ENCODE measurements around the gene CXorf58. TPM values are rescaled to one million over a fixed set of nuclear protein-coding genes. Genes with fewer than 3 reads are reported as not detected.

The CXorf58 gene
- total RNA-seq, 1 donor from 2014 or later = not detected

- no peak overlapping the region for H3K27ac ChIP-seq (ENCODE audit: low read depth, low read length)
- Mint-ChIP-seq H3K27me3 (ENCODE audit: low read depth, unreplicated experiment) (no peaks in the 10 kb centered on the region), H3K4me3 (ENCODE audit: unreplicated experiment) (no peak overlapping the region), H3K36me3 (ENCODE audit: low read depth, unreplicated experiment) (peaks cover 4% of the 10 kb centered on the region), H3K27ac (ENCODE audit: unreplicated experiment) (no peak overlapping the region), H3K9me3 (ENCODE audit: unreplicated experiment) (peaks cover 1% of the 10 kb centered on the region), H3K4me1 (ENCODE audit: low read depth, unreplicated experiment) (no peaks in the 10 kb centered on the region)
- H3K36me3 ChIP-seq (ENCODE audit: insufficient read depth, low read length) = no peaks in the 10 kb centered on the region
- no peak overlapping the region for H3K4me2 ChIP-seq (ENCODE audit: low read length)
- no peaks in the 10 kb centered on the region for H3K4me1 ChIP-seq (ENCODE audit: insufficient read depth, low read length)
- no peak for FAIRE-seq
- H4K20me1 ChIP-seq (ENCODE audit: insufficient read depth, low read length) = no peaks in the 10 kb centered on the region
- no peaks in the 10 kb centered on the region for H3K9me3 ChIP-seq (ENCODE audit: insufficient read depth, low read depth, low read length)
- no peak for DNase-seq (ENCODE audit: low read depth)
- H2AFZ ChIP-seq (ENCODE audit: low read depth, low read length) = no peak overlapping the region
- H3K79me2 ChIP-seq (ENCODE audit: insufficient read depth, low read length) = no peaks in the 10 kb centered on the region
- H3K4me3 ChIP-seq (ENCODE audit: insufficient read depth, low read depth, low read length) = no peak overlapping the region
- TF ChIP-seq EZH2 (IDR thresholded peaks at IDR 0.05; ENCODE audit: insufficient read depth, low read length) = no peak
- TF ChIP-seq, protein P1, sequence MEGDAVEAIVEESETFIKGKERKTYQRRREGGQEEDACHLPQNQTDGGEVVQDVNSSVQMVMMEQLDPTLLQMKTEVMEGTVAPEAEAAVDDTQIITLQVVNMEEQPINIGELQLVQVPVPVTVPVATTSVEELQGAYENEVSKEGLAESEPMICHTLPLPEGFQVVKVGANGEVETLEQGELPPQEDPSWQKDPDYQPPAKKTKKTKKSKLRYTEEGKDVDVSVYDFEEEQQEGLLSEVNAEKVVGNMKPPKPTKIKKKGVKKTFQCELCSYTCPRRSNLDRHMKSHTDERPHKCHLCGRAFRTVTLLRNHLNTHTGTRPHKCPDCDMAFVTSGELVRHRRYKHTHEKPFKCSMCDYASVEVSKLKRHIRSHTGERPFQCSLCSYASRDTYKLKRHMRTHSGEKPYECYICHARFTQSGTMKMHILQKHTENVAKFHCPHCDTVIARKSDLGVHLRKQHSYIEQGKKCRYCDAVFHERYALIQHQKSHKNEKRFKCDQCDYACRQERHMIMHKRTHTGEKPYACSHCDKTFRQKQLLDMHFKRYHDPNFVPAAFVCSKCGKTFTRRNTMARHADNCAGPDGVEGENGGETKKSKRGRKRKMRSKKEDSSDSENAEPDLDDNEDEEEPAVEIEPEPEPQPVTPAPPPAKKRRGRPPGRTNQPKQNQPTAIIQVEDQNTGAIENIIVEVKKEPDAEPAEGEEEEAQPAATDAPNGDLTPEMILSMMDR (IDR thresholded peaks at IDR 0.05; ENCODE audit: insufficient read depth, low read depth, low read length) = no peak
- H3K9ac ChIP-seq (ENCODE audit: low read length) = no peak overlapping the region
- H3K27me3 ChIP-seq (ENCODE audit: insufficient read depth, low read length) = no peaks in the 10 kb centered on the region
Measured at GRCh38 chrX:23864742-23865326, 43.0 kb upstream of the CXorf58 start.

DNA sequence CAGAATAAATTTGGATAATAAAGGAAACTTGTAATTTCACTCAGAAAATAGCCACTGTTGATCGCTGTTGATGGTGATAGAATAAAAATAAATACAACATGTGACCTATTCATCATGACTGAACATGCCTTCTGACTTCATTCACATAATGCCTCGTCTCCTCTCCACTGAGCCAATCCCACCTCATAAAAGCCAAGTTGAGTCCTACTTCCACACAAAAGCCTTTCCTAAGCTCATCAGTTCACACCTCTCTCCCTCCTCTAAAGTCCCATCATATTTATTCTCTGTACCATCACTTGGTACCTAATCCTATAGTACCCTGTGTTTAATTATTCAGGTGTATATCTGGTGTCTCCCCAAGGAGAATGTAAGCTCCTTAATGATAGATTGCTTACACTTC lies 37.8 kb upstream of the CXorf58 start:
- DNase-seq (ENCODE audit: low read depth) (no peak), FAIRE-seq (no peak)
- Mint-ChIP-seq H3K4me1 (ENCODE audit: low read depth, unreplicated experiment) (no peaks in the 10 kb centered on the region), H3K36me3 (ENCODE audit: low read depth, unreplicated experiment) (peaks cover 4% of the 10 kb centered on the region), H3K27ac (ENCODE audit: unreplicated experiment) (no peak overlapping the region), H3K9me3 (ENCODE audit: unreplicated experiment) (no peaks in the 10 kb centered on the region), H3K4me3 (ENCODE audit: unreplicated experiment) (no peak overlapping the region), H3K27me3 (ENCODE audit: low read depth, unreplicated experiment) (no peaks in the 10 kb centered on the region)
- Histone ChIP-seq H3K4me1 (ENCODE audit: insufficient read depth, low read length) (peaks cover 7% of the 10 kb centered on the region), H3K4me2 (ENCODE audit: low read length) (no peak overlapping the region), H3K9me3 (ENCODE audit: insufficient read depth, low read depth, low read length) (no peaks in the 10 kb centered on the region), H3K36me3 (ENCODE audit: insufficient read depth, low read length) (no peaks in the 10 kb centered on the region), H2AFZ (ENCODE audit: low read depth, low read length) (no peak overlapping the region), H3K9ac (ENCODE audit: low read length) (no peak overlapping the region), H3K27ac (ENCODE audit: low read depth, low read length) (no peak overlapping the region), H3K4me3 (ENCODE audit: insufficient read depth, low read depth, low read length) (no peak overlapping the region), H4K20me1 (ENCODE audit: insufficient read depth, low read length) (no peaks in the 10 kb centered on the region), H3K79me2 (ENCODE audit: insufficient read depth, low read length) (no peaks in the 10 kb centered on the region), H3K27me3 (ENCODE audit: insufficient read depth, low read length) (no peaks in the 10 kb centered on the region)
- no peak for TF ChIP-seq EZH2 (IDR thresholded peaks at IDR 0.05; ENCODE audit: insufficient read depth, low read length)
- TF ChIP-seq, protein P1 (IDR thresholded peaks at IDR 0.05; ENCODE audit: insufficient read depth, low read depth, low read length) = no peak

DNA sequence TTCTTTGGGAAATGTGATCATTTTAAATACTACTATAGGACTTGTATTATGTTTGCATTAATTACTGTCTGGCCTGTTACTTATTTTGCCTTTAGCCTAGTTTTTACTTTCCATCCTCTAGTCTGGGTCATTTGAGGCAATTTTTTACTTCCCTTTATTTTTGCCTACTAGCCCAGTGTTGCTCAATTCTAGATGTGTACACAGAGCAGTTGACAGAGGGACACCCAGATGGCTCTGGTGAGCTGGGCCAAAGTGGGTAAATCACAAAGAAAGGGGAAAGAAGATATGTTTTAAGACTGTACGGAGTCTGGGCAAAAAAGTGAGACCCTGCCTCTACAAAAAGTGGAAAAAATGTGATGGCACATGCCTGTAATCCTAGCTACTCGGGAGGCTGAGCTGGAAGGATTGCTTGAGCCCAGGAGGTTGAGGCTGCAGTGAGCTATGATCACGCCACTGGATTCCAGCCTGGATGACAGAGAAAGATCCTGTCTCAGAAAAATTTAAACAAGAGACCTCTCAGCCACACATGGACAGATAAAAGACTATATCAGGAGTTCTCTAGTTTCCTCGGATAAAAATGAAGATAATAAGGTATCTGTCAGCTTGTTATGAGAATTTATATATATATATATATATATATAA lies 35.8 kb upstream of the CXorf58 start:
- DNase-seq (ENCODE audit: low read depth) (no peak), FAIRE-seq (no peak)
- Histone ChIP-seq H3K4me2 (ENCODE audit: low read length) (no peak overlapping the region), H3K27me3 (ENCODE audit: insufficient read depth, low read length) (no peaks in the 10 kb centered on the region), H3K9ac (ENCODE audit: low read length) (no peak overlapping the region), H3K27ac (ENCODE audit: low read depth, low read length) (no peak overlapping the region), H3K9me3 (ENCODE audit: insufficient read depth, low read depth, low read length) (no peaks in the 10 kb centered on the region), H3K36me3 (ENCODE audit: insufficient read depth, low read length) (no peaks in the 10 kb centered on the region), H3K79me2 (ENCODE audit: insufficient read depth, low read length) (no peaks in the 10 kb centered on the region), H3K4me1 (ENCODE audit: insufficient read depth, low read length) (peaks cover 7% of the 10 kb centered on the region), H2AFZ (ENCODE audit: low read depth, low read length) (no peak overlapping the region), H3K4me3 (ENCODE audit: insufficient read depth, low read depth, low read length) (no peak overlapping the region), H4K20me1 (ENCODE audit: insufficient read depth, low read length) (no peaks in the 10 kb centered on the region)
- H3K9me3 Mint-ChIP-seq (ENCODE audit: unreplicated experiment) = no peaks in the 10 kb centered on the region
- no peak overlapping the region for H3K4me3 Mint-ChIP-seq (ENCODE audit: unreplicated experiment)
- H3K4me1 Mint-ChIP-seq (ENCODE audit: low read depth, unreplicated experiment) = no peaks in the 10 kb centered on the region
- no peak overlapping the region for H3K27ac Mint-ChIP-seq (ENCODE audit: unreplicated experiment)
- no peaks in the 10 kb centered on the region for H3K27me3 Mint-ChIP-seq (ENCODE audit: low read depth, unreplicated experiment)
- no peaks in the 10 kb centered on the region for H3K36me3 Mint-ChIP-seq (ENCODE audit: low read depth, unreplicated experiment)
- no peak for TF ChIP-seq EZH2 (IDR thresholded peaks at IDR 0.05; ENCODE audit: insufficient read depth, low read length)
- TF ChIP-seq, protein P1 (IDR thresholded peaks at IDR 0.05; ENCODE audit: insufficient read depth, low read depth, low read length) = no peak
